ENCODE measurements around the gene BCR. TPM values are rescaled to one million over a fixed set of nuclear protein-coding genes. Genes with fewer than 3 reads are reported as not detected.

Gene BCR
- total RNA-seq: 10 to 100 TPM; 30.4 to 32.0 TPM

DNA sequence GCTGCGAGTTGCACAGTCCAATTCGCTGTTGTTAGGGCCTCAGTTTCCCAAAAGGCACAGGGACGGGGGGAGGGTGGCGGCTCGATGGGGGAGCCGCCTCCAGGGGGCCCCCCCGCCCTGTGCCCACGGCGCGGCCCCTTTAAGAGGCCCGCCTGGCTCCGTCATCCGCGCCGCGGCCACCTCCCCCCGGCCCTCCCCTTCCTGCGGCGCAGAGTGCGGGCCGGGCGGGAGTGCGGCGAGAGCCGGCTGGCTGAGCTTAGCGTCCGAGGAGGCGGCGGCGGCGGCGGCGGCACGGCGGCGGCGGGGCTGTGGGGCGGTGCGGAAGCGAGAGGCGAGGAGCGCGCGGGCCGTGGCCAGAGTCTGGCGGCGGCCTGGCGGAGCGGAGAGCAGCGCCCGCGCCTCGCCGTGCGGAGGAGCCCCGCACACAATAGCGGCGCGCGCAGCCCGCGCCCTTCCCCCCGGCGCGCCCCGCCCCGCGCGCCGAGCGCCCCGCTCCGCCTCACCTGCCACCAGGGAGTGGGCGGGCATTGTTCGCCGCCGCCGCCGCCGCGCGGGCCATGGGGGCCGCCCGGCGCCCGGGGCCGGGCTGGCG, at the start of gene BCR:
TSS of gene BCR (plus strand) at position 209 of the 592 bp plus-strand sequence. CDS start 452 bp downstream, outside the sequence.
- ATAC-seq (peak; percentile 59), DNase-seq (peak; percentile 61)
- ChIA-PET POLR2A (interaction anchor here (0.6 to 1.4 kb wide), 3 partner anchors 49 to 101 kb away, joined by 3 to 4 read pairs (median 4); no protein-coding TSS in a partner anchor), CTCF (interaction anchor here (9.7 to 15.8 kb wide), 2 partner anchors 101 to 109 kb away, joined by 64 to 237 read pairs; no protein-coding TSS in a partner anchor)
- Mint-ChIP-seq H3K4me3 (peak within 1 kb of the TSS; percentile 87), H3K4me1 (ENCODE audit: low read depth) (peaks cover 53% of the 10 kb centered on the region), H3K9me3 (peaks cover 14% of the 10 kb centered on the region), H3K27me3 (no peaks in the 10 kb centered on the region), H3K36me3 (ENCODE audit: low read depth) (peaks cover 16% of the 10 kb centered on the region), H3K27ac (peak within 1 kb of the TSS; percentile 51)
- TF ChIP-seq, protein P1, sequence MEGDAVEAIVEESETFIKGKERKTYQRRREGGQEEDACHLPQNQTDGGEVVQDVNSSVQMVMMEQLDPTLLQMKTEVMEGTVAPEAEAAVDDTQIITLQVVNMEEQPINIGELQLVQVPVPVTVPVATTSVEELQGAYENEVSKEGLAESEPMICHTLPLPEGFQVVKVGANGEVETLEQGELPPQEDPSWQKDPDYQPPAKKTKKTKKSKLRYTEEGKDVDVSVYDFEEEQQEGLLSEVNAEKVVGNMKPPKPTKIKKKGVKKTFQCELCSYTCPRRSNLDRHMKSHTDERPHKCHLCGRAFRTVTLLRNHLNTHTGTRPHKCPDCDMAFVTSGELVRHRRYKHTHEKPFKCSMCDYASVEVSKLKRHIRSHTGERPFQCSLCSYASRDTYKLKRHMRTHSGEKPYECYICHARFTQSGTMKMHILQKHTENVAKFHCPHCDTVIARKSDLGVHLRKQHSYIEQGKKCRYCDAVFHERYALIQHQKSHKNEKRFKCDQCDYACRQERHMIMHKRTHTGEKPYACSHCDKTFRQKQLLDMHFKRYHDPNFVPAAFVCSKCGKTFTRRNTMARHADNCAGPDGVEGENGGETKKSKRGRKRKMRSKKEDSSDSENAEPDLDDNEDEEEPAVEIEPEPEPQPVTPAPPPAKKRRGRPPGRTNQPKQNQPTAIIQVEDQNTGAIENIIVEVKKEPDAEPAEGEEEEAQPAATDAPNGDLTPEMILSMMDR (IDR thresholded peaks at IDR 0.05): no peak
- intact Hi-C loops (cut with micrococcal nuclease): loop anchor here (5.0 kb wide), 1 partner anchor 57 kb away; no protein-coding TSS in a partner anchor

GRCh38 chr22:23130697-23131096, 49.6 kb upstream of the BCR start:
- no peaks in the 10 kb centered on the region for H3K27me3 Mint-ChIP-seq
- TF ChIP-seq, protein P1 (IDR thresholded peaks at IDR 0.05): no peak
- intact Hi-C loops (cut with micrococcal nuclease): no loop called here
- H3K4me3 Mint-ChIP-seq: no peak overlapping the region
- ChIA-PET POLR2A (no interaction called here), CTCF (interaction anchor here (10.8 kb wide), 1 partner anchor 173 kb away, joined by 274 read pairs; no protein-coding TSS in a partner anchor)
- H3K4me1 Mint-ChIP-seq (ENCODE audit: low read depth): peaks cover 1% of the 10 kb centered on the region
- H3K36me3 Mint-ChIP-seq (ENCODE audit: low read depth): no peaks in the 10 kb centered on the region
- no peak overlapping the region for H3K27ac Mint-ChIP-seq
- H3K9me3 Mint-ChIP-seq: no peaks in the 10 kb centered on the region
- ATAC-seq: no peak
- DNase-seq: no peak

GRCh38 chr22:23131931-23132330, 48.4 kb upstream of the BCR start:
- Mint-ChIP-seq H3K4me1 (ENCODE audit: low read depth) (peaks cover 12% of the 10 kb centered on the region), H3K9me3 (no peaks in the 10 kb centered on the region), H3K36me3 (ENCODE audit: low read depth) (no peaks in the 10 kb centered on the region), H3K27me3 (no peaks in the 10 kb centered on the region), H3K4me3 (no peak overlapping the region), H3K27ac (no peak overlapping the region)
- ChIA-PET CTCF (interaction anchor here (1.0 to 10.8 kb wide), 4 partner anchors 10 to 284 kb away, joined by 3 to 274 read pairs (median 3); no protein-coding TSS in a partner anchor), POLR2A (interaction anchor here (0.7 kb wide), 1 partner anchor 11 kb away, joined by 3 read pairs; no protein-coding TSS in a partner anchor)
- no peak for DNase-seq
- TF ChIP-seq, protein P1 (IDR thresholded peaks at IDR 0.05): no peak
- no peak for ATAC-seq
- intact Hi-C loops (cut with micrococcal nuclease): no loop called here

DNA sequence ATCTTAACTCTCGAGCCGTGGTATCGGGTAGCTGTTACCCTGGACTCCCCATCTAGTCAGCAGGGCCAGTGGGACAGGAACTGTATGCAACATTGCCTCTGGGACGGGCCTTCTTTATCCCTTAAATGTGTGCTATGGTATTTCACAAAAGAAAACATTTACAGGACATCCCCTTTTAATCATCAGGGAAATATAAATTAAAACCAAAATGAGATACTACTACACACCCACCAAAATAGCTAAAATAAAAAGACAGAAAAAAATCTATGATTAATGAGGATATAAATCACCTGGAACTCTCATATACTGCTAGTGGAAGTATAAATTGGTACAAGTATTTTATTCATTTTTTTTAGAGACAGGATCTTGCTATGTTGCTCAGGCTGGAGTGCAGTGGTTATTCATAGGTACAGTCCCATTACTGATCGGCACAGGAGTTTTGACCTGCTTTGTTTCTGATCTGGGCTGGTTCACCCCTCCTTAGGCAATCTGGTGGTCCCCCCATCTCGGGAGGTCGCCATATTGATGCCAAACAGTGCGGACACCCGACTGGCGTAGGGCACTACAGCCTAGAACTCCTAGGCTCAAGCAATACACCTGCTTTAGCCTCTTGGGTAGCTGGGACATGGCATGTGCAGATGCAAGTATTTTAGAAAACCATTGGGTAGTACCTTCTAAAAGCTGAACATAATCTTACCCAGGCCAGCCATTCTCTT, 47.8 kb upstream of the BCR start:
- POLR2A ChIA-PET: interaction anchor here (0.7 kb wide), 1 partner anchor 10 kb away, joined by 3 read pairs; no protein-coding TSS in a partner anchor
- intact Hi-C loops (cut with micrococcal nuclease): no loop called here
- TF ChIP-seq, protein P1 (IDR thresholded peaks at IDR 0.05): no peak
- no peak overlapping the region for H3K27ac Mint-ChIP-seq
- ATAC-seq: no peak
- no peaks in the 10 kb centered on the region for H3K9me3 Mint-ChIP-seq
- DNase-seq: no peak
- peaks cover 18% of the 10 kb centered on the region for H3K4me1 Mint-ChIP-seq (ENCODE audit: low read depth)
- no peak overlapping the region for H3K4me3 Mint-ChIP-seq
- no peaks in the 10 kb centered on the region for H3K36me3 Mint-ChIP-seq (ENCODE audit: low read depth)
- H3K27me3 Mint-ChIP-seq: no peaks in the 10 kb centered on the region
- CTCF ChIA-PET: interaction anchor here (1.0 to 10.8 kb wide), 5 partner anchors 10 to 284 kb away, joined by 3 to 274 read pairs (median 3); no protein-coding TSS in a partner anchor

Measured in activated CD8-positive, alpha-beta T cell treated with anti-CD3 and anti-CD28 coated beads for 36 hours (primary cell).